GM12865 (cell line): ENCODE data around the gene ZNF223.

Experiments used
- DNase-seq: peaks from one replicate; pipeline ENCODE4 v3.0.0; 2010; ENCODE audit warnings: low read depth
- H3K4me3 ChIP-seq: 2 replicates; pipeline ENCODE4 v1.5.1; 2011; ENCODE audit warnings: mild to moderate bottlenecking, low read depth, low read length, control low read depth
- CTCF ChIP-seq: IDR thresholded peaks from 2 replicates; pipeline ENCODE4 v1.5.1; 2011; ENCODE audit warnings: low read length, control low read depth, low read depth, inconsistent platforms; ENCODE audit not compliant: insufficient read depth; ENCODE audit errors: missing control alignments

Gene ZNF223

GRCh38 chr19:44071824-44072542 lies 20.1 kb downstream of the ZNF223 start, which contains the start of gene ZNF284:
Gene ZNF284, plus strand, starts transcription at chr19:44072159. Its CDS starts 4,231 bp downstream, at chr19:44076390.
- DNase-seq: peak; percentile 71
- TF ChIP-seq CTCF: no peak
- H3K4me3 ChIP-seq: peak within 1 kb of the TSS; percentile 41

- no peak for DNase-seq
- H3K4me3 ChIP-seq: peak overlapping the region; percentile 41
- no peak for TF ChIP-seq CTCF
Observed at GRCh38 chr19:44072543-44073401, 20.9 kb downstream of the ZNF223 start.

- H3K4me3 ChIP-seq: no peak overlapping the region
- TF ChIP-seq CTCF: no peak
- DNase-seq: no peak
Observed at GRCh38 chr19:44076325-44076724, 24.5 kb downstream of the ZNF223 start.

GRCh38 chr19:44092108-44092507 lies 40.3 kb downstream of the ZNF223 start:
- no peak overlapping the region for H3K4me3 ChIP-seq
- no peak for TF ChIP-seq CTCF
- DNase-seq: no peak

GRCh38 chr19:44093931-44094765 lies 42.3 kb downstream of the ZNF223 start, which contains the start of gene ZNF224:
Gene ZNF224, plus strand, starts transcription at chr19:44094361. Its CDS starts 3,513 bp downstream, at chr19:44097874.
- peak; percentile 94 for DNase-seq
- TF ChIP-seq CTCF: no peak
- H3K4me3 ChIP-seq: peak within 1 kb of the TSS; percentile 89

GRCh38 chr19:44107751-44108150 lies 55.9 kb downstream of the ZNF223 start:
- no peak overlapping the region for H3K4me3 ChIP-seq
- TF ChIP-seq CTCF: no peak
- DNase-seq: no peak
